HG02943 (cell line): Measurements from ENCODE around the gene TRIM7.
"Not testable (repeated sequence)": the region's sequence is repeated elsewhere in the genome, so short reads cannot be mapped to it uniquely, and the experiment has no call there.

ENCODE experiments used
- ATAC-seq: cut with Tn5 transposase; IDR thresholded peaks from one replicate; pipeline ENCODE4 v1.9.1; 2021; ENCODE audit warnings: mild to moderate bottlenecking, low read depth, moderate library complexity; ENCODE audit not compliant: unreplicated experiment

TRIM7 gene

DNA sequence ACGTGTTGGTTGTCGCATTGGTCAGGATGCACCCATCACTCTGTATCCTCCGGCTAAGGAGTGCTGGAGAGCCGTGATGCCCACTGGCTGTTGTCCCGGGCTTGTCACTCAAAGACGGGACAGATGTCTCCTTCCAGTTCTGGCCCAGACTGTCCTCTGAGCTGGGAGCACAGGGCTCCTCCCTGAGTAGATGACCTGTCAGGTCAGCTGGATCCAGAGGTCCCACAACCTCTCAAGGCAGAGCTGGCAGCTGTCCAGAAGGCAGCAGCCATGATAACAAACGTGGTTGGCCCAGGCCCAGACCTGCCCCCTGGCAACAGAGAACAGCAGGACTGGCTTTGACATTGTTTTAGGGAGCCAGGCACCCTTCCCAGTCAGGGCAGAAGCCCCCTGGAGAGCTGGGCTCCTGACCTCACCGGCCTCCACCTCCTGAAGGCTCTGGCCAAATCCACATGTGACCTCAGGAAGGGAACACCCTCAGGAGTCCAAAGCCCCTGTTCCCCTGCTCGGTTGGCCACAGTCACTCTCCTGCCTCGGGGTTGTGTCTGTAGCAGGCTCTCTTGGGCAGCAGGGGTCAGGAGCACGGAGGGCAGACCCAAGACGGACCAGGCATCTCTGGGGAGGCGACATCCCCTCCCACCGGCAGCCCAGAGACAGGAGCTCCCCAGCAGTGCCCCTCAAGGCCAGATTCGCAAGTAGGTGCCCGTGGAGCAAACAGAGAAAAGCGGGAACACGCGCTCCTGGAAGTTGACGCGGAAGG, 10.3 kb downstream of the TRIM7 start:
- no peak for ATAC-seq

DNA sequence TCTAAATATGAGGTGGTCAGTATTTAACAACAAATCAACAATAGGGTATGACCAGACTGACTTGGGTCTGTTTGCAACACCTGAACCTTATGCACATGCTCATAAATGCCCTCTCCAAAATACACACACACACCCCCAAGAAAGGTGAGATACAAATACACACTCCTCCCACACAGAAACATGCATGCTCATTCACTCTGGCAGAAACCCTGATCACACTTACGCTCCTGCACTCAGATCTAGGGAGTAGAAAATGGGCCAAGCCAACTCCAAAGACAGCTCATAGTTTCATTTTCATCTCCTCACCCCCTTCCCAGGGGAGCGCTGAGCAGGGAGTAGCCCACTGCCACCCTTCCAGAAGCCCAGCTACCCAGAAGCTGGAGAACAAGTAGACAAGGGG, 11.3 kb downstream of the TRIM7 start:
- no peak for ATAC-seq

DNA sequence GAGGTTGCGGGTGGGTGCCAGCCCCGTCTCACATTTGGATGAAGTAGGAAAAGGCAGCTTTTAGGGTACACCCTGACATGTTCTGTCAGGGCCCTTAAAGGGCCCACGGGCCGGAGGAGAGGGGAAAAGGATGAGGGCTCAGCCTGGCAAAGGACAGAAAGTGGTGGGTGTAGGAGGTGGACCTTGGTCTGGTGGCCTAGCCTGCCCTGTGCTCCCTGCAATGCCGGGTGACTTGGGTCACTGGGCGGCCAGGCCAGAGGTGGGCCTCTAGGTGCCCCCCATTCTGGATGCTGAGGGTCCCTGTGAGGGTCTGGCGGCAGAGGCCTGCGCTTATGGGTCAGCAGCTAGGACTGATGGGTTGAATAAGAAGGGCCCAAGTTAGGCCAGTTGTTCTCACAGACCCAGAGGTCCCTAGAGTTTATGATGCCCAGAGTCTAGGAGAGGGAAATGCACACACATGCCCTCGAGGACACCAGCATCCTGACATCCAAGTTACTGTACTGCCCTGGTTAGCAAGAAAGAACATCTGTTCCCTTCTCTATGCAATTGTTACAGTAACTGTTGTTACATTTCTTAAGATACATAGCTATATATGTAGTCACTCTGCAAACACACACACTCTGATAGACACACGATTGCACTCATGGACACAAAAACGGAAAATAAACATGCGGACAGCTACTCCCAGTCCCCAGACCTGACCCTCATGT, 12.5 kb downstream of the TRIM7 start:
- ATAC-seq = no peak

DNA sequence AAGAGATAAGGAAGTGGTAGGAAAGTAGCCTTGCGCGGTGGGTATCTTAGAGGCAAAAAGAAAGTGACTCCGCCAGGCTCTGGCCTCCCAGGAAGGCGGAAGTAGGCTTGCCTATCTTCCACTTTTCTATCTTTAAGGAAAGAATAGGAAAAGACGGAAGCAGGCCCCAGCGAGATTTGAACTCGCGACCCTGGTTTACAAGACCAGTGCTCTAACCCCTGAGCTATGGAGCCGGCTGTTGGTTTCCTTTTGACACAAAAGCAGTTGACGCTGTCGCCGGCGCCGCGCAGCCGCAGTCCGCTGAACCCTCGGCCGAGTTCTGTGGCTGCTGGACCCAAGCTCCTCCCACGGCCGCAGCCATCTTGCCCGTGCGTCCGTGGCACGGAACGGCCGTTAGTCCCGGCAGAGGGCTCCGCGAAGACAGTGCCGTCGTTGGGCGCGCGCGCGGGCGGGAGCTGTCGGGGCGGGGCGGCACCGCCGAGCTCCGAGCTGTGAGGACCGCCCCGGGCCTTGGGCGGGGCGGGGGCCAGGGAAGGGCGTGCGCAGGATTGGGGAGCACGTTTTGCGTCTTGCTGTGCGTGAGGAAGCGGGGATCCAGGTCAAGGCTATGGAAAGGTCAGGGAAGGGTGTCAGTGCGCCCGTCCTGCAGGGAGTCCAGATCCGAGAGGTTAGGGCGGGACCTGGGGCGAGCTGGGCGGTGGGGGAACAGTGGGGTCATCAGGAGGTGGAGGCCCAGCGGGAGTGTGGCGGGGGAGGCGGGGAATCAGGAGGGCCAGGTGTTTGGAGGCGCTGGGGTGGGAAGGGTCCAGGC, 13.3 kb downstream of the TRIM7 start:
- ATAC-seq = peak; percentile 45

DNA sequence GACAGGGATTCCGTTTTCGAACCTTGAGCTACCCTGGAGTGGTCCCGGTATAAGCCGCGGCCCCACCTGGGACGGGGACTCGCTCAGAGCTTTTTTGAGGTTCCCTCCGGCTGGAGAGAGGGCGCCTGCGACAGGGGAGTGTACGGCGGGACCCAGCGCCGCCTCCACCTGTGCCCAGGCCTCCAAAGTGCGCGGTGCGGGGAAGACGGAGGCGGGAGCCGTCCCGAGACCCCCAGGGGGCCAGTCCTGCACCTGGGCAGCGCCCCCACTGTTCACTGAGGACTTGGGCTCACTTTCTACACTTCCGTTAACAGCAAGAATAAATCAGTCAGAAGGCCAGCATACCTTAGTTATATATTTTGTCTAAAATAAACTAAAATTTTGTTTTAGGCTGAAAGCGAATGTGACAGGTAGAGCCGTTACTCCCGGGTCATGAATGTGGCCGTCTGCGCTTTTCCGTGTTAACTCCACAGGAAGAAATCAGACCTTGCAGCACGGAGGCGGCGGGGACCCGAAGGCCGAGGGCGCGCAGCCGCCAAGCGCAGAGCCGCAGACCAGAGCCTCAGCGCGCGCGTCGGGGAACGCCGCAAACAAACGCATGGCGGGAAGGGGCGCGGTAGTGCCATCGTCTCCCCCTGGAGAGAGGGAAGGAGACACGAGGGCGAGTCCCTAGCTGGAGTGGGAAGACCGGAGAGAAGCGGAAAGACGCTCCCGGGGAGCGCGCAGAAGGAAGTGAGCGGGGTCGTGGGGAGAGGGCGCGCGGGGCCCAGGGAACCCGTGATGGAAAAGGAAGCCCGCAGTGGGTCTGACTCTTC, 14.1 kb downstream of the TRIM7 start:
- ATAC-seq = peak; percentile 0

DNA sequence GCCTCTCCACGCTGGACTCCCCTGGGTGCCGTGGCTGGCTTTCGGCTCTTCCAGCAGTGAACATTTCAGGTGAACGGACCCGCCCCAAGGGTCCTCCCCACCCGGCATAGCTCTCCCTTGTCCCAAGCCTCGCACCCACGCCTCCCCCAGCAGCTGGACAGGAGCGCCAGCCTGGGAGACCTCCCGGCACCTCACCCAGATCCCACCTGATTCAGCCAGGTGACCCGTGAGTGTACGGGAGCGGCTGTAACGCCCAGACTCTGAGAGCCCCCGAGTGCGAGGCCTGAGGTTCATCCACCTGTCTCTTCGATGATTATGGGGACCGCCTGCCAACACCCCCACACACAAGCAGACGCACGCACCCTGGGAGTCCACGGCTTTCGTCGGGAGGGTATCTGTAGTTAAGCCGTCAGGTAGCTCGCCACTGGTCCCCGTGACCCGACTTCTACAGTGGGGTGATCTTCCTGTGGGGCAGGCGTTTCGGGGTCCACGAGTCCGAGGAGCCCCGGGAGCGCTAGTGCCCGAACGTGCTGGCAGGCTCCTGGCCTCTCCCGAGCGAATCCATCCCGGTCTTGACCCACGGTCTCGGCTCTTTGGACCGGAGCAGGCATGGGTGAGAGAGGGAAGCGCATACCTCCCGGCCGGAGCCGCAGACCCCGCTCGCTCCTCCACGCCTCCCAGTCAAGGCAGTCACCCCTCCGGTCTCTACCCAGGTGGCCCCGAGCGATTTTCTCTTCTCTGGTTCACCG, 14.9 kb downstream of the TRIM7 start:
- no peak for ATAC-seq

DNA sequence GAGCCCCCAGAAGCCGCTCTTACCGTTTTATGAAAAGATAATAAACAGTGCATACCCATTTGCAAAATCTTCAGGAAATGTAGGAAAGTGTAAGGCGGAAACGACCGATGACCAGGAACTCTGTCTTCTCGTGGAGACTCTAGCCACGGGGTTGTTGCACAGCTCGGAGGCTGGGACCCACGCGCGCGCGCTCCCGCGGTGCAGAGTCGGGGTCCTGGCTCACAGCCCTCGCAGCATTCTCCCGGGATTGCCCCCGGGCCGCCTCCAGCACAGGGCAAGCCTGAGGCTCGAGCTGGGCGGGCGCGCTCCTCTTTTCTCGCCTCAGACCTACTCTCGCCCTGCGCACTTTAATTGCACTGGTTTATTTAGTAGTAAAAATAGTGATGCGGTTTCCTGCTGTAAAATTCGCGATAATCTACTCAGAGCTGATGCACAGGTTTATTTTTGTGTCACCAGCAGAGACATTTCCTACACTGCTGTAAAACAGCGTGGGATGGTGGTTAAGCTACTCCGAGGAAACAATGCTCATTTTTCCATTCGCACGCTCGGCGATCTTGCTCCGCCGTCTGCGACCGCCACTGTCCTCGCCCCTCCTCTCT, 15.5 kb downstream of the TRIM7 start:
- no peak for ATAC-seq

DNA sequence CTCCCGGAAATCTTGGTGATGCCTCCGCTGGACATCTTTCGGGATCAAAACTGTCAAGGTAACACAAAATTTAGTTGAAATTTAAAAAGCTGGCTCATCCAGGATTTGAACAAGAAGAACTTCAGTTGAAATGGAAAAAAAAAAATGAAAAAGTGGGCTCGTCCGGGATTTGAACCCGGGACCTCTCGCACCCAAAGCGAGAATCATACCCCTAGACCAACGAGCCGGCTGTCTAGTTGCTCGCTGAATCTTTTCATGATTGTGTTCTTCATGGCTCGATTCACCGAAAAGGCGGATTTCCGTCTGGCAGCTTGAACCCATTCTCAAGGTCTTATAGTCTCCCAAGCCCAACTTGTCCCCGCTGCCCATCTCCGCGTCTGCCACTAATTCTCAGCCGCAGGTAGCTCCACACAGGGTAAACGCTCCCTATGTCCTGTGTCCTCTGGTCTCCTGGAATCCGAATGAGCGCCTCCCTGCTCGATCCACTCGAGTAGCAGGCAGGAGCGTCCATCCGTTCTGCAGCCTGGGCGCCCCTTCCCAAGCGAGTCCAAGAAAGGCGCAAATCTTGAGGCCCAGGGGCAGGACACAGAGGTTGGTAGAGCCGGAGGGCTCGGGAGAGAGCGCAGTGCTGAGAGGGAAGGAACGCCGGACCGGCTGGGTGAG, 16.2 kb downstream of the TRIM7 start:
- no peak for ATAC-seq

DNA sequence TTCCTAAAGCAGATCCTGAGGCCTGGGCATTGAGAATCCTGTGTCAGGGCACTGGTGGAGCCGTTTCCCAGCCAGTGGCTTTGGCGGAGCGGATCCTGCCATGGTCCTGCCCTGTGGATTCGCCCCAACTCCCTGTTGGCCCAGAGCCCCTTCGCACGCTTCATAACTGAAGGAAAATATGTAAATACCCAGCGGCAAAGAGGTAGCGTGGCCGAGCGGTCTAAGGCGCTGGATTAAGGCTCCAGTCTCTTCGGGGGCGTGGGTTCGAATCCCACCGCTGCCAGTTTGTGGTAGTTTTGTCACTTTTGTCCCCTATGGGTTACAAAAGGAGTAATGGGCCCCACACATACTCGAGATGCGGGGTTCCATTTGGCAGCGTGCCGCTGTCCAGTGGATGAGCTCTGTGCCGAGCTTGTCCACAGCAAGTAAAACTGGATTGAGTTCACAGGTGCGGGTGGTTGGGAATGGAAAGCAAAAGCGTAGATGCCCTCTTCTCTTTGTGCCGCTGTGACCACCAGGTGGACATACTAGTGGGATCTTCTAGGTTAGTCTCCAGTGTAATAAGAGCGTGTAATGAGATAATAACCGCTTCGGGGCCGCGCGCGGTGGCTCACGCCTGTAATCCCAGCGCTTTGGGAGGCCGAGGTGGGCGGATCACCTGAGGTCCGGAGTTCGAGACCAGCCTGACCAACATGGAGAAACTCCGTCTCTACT, 17.3 kb downstream of the TRIM7 start:
- ATAC-seq = no peak

DNA sequence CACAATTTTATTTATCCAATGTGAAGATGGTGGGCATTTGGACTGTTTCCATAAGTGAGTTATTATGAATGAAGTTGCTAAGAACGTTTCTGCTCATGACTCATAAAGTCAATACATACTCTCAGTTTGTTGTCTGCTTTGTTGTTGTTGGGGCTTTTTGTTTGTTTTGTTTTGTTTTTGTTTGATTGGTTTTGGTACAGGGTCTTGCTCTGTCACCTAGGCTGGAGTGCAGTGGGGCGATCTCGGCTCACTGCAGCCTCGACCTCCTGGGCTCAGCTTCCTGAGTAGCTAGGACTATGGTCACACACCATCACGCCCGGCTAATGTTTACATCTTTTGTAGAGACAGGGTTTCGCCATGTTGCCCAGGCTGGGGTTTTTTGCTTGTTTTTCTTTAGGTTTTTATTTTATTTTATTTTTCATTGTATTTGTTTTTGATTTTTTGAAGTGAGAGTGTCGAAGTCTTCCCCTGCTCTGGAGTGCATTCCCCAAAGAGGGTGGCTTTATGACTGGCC, 18.0 kb downstream of the TRIM7 start:
- ATAC-seq = no peak

DNA sequence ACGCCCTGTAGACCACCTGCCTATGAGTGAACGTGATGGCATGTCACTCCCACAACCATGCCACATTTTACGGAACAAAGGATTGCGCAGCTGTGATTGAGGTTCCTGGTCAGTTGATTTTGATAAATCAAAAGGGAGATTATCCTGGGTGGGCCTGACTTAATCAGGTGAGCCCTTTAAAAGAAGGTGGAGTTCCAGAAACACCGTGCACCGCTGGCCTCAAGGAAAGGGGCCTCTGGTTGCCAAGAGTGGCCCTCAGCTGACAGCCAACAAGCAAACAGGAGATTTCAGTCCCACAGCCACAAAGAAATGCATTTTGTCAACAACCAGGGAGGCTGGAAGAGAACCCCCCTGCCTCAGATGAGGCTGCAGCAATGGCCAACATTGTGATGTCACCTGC, 19.0 kb downstream of the TRIM7 start:
- no peak for ATAC-seq

DNA sequence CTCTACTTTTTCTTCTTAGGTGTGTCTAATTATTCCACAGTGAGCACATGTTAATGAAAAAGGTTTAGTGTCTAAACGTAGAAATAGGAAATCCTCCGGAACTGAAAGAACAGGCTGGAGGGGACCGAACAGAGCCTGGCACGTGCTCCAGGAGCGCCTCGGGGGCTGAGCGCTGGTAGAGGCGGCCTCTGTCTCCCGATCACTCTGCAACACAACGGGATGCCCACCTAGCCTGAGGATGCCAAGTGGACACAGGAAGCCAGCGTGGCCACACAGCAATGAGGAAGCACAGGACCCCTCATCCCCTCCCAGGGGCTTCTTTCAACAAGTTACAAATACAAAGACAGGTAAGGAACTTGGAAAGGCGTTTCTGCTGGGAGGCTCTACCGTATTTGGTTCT, 19.4 kb downstream of the TRIM7 start:
- ATAC-seq = no peak

DNA sequence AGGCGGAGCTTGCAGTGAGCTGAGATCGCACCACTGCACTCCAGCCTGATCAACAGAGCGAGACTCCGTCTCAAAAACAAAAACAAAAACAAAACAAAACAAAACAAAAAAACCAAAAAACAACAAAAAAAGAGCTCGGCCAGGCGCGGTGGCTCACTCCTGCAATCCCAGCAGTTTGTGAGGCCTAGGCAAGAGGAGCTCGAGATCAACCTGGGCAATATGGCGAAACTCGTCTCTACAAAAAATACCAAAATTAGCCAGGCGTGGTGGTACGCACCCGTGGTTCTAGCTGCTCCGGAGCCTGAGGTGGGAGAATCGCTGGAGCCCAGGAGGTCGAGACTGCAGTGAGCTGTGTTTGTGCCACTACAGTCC, 20.2 kb downstream of the TRIM7 start:
- no peak for ATAC-seq

DNA sequence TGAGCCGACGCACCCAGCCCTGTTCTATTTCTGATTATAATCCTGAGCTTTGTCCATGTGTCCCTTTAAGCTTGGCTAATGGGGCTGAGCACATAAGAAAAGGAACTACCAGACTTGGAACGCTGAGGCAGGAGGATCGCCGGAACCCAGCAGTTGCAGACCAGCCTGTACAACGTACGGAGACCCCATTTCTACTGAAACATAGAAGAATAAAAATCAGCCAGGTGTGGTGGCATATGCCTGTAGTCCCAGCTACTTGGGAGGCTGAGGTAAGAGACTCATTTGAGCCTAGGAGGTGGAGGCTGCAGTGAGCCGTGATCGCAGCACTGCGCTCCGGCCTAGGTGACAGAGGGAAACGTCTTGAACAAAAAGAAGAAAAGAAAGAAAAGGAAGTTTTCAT, 22.3 kb downstream of the TRIM7 start:
- ATAC-seq = no peak

DNA sequence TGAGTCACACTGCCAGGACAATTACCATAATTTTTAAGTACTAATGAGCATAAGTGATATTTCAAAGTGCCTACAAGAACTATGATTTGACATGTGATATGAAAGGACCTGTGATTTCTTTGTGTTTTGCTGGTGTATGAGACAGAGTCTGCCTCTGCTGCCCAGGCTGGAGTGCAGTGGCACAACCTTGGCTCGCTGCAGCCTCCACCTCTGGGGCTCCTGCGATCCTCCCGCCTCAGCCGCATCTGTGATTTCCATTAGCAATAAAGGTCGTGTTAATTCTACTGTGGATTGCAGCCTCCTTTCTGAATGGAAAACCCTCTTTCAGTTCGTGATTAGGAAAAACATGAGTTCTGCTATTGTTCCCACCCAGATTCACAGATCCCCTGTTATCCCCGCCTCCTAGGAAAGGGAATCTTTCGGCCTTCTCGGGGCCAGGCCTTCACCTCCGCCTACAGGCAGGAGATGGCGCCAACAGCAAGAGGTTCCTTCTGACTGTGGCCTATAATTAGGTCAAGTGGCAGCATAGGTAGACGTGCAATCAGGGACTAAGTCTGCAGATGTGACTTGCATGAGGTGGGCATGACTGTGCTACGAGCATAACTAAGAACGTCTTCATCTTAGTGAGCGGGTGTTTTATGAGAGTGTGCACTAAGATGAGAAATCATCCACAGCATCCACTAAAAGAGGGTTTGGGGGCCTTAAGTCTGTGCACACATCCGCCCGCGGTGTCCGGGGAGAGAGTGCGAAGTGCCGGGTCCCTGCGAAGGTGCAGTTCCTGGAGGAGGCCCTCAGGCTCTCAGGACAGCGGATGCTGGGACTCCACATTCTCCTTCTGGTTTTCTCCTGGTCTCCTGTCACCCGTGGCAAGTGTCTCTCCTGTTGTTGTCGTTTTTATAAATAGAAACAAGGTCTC, 23.1 kb downstream of the TRIM7 start:
- ATAC-seq = peak; percentile 54

DNA sequence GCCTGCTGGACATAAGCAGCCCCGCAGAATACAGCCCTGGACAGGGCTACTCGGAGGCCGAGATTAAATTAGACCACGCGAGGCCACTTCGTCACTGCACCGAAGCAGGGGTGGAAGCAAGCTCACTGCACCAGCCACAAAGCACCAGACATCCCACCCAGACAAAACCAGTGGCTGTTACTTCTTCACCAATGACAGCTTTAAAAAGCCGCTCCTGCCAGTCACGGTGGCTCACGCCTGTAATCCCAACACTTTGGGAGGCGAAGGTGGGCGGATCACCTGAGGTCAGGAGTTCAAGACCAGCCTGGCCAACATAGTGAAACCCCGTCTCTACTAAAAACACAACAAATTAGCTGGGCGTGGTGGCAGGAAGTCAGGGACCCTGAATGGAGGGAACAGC, 27.4 kb downstream of the TRIM7 start:
- not testable (repeated sequence) for ATAC-seq
